HG03064 (cell line): ENCODE data around the gene GAB1.
A peak's percentile ranks its signal among the peaks of the same experiment; 100 is the strongest.

Experiments
- ATAC-seq: cut with Tn5 transposase; IDR thresholded peaks from one replicate; pipeline ENCODE4 v1.9.1; 2021; ENCODE audit warnings: low read depth; ENCODE audit not compliant: unreplicated experiment

The GAB1 gene

GRCh38 chr4:143473334-143474126 is 136.9 kb downstream of the GAB1 start:
- ATAC-seq = no peak

- no peak for ATAC-seq
Measured at GRCh38 chr4:143477487-143477886, 140.8 kb downstream of the GAB1 start.

- no peak for ATAC-seq
Measured at GRCh38 chr4:143481361-143481760, 144.7 kb downstream of the GAB1 start.

- ATAC-seq = no peak
Measured at GRCh38 chr4:143482840-143483239, 146.2 kb downstream of the GAB1 start.

GRCh38 chr4:143486314-143486713 is 149.6 kb downstream of the GAB1 start:
- ATAC-seq = no peak

- no peak for ATAC-seq
Measured at GRCh38 chr4:143488687-143489086, 152.0 kb downstream of the GAB1 start.

- ATAC-seq = no peak
Measured at GRCh38 chr4:143489106-143489505, 152.4 kb downstream of the GAB1 start.

GRCh38 chr4:143498021-143498420 is 161.3 kb downstream of the GAB1 start:
- no peak for ATAC-seq

GRCh38 chr4:143502231-143502630 is 165.6 kb downstream of the GAB1 start:
- no peak for ATAC-seq

GRCh38 chr4:143506031-143506430 is 169.4 kb downstream of the GAB1 start:
- no peak for ATAC-seq

- ATAC-seq = no peak
Measured at GRCh38 chr4:143511906-143512305, 175.2 kb downstream of the GAB1 start.

- ATAC-seq = peak; percentile 30
Measured at GRCh38 chr4:143512978-143513313, 176.3 kb downstream of the GAB1 start.

GRCh38 chr4:143513314-143514168 is 176.9 kb downstream of the GAB1 start, which contains the start of gene SMARCA5:
Gene SMARCA5, plus strand, starts transcription at chr4:143513702. Its CDS starts 223 bp downstream, at chr4:143513925.
- peak; percentile 89 for ATAC-seq

- ATAC-seq = no peak
Measured at GRCh38 chr4:143514169-143514495, 177.5 kb downstream of the GAB1 start.

- no peak for ATAC-seq
Measured at GRCh38 chr4:143514497-143514896, 177.8 kb downstream of the GAB1 start.

- no peak for ATAC-seq
Measured at GRCh38 chr4:143514901-143515300, 178.2 kb downstream of the GAB1 start.

- no peak for ATAC-seq
Measured at GRCh38 chr4:143515905-143516304, 179.2 kb downstream of the GAB1 start.

- no peak for ATAC-seq
Measured at GRCh38 chr4:143517764-143518163, 181.1 kb downstream of the GAB1 start.
